Ishikawa (cell line): ENCODE measurements around the gene FAM180A.

Source experiments
- CEBPB ChIP-seq: IDR thresholded peaks from 2 replicates; pipeline ENCODE4 v1.6.1; 2012
- EP300 ChIP-seq: IDR thresholded peaks from 2 replicates; pipeline ENCODE4 v1.6.1; 2012; ENCODE audit warnings: borderline replicate concordance
- RAD21 ChIP-seq: IDR thresholded peaks from 2 replicates; pipeline ENCODE4 v1.6.1; 2012; ENCODE audit warnings: low read depth
- TCF12 ChIP-seq: IDR thresholded peaks from 2 replicates; pipeline ENCODE4 v1.6.1; 2012; ENCODE audit warnings: low read depth
- TEAD4 ChIP-seq: IDR thresholded peaks from 2 replicates; pipeline ENCODE4 v1.6.1; 2012

- no peak for TF ChIP-seq TCF12
- no peak for TF ChIP-seq RAD21
- TF ChIP-seq CEBPB: no peak
- no peak for TF ChIP-seq EP300
- no peak for TF ChIP-seq TEAD4
Observed at GRCh38 chr7:135755351-135755753, 6.7 kb upstream of the FAM180A start.
